Heart right ventricle (tissue), 16 donors: ENCODE measurements around the gene PER1. TPM values are rescaled to one million over a fixed set of nuclear protein-coding genes. Genes with fewer than 3 reads are reported as not detected.

ENCODE experiments used
- ATAC-seq, 8 donors: fragments of 200-7000 bp; cut with Tn5 transposase; one replicate each; pipeline ENCODE4 v1.9.1; 2020; ENCODE audit warnings: mild to moderate bottlenecking in 8 of 8, moderate library complexity in 8 of 8, moderate number of reproducible peaks in 1 of 8
- DNase-seq, 2 donors: peaks; one replicate each; pipeline ENCODE4 v3.0.0-alpha.2; 2020
- H3K27ac ChIP-seq, 10 donors: fragments of 200-600 bp; sonication (generic) in 2 of 10; one replicate each; pipeline versions ENCODE4 v1.5.0 to v1.8.0; 2020 to 2022; ENCODE audit warnings: mild to moderate bottlenecking in 3 of 10
- H3K27me3 ChIP-seq, 7 donors: fragments of 200-600 bp; one replicate each; pipeline ENCODE4 v1.8.0; 2021 to 2022; ENCODE audit warnings: mild to moderate bottlenecking in 2 of 7
- H3K36me3 ChIP-seq, 9 donors: fragments of 200-600 bp; sonication (generic) in 1 of 9; one replicate each; pipeline versions ENCODE4 v1.5.0 to v1.8.0; 2020 to 2022; ENCODE audit warnings: mild to moderate bottlenecking in 2 of 9
- H3K4me1 ChIP-seq, 9 donors: fragments of 200-600 bp; sonication (generic) in 1 of 9; one replicate each; pipeline versions ENCODE4 v1.5.0 to v1.8.0; 2020 to 2022; ENCODE audit warnings: mild to moderate bottlenecking in 4 of 9
- H3K4me3 ChIP-seq, 10 donors: fragments of 200-600 bp; sonication (generic) in 2 of 10; one replicate each; pipeline versions ENCODE4 v1.5.0 to v1.8.0; 2020 to 2022; ENCODE audit warnings: mild to moderate bottlenecking in 7 of 10, moderate library complexity in 2 of 10
- H3K9me3 ChIP-seq, 11 donors: fragments of 200-600 bp in 10 of 11; sonication (generic) in 2 of 11; one replicate each; pipeline versions ENCODE4 v1.5.0 to v1.8.0; 2013 to 2022; ENCODE audit warnings: mild to moderate bottlenecking in 2 of 11, control low read depth in 1 of 11, moderate library complexity in 1 of 11
- WGBS, 2 donors: extraction: QIAGEN DNeasy Blood & Tissue Kit; methylation state at CpG; one replicate each; pipeline ENCODE4 v1.1.7; 2013; ENCODE audit warnings: inconsistent platforms in 1 of 2; 5-methylcytosine and 5-hydroxymethylcytosine counted together
- intact Hi-C, 10 donors: fragments of 100-400 bp; cut with DNase I; formaldehyde crosslinking; loops; one replicate each; pipeline versions ENCODE4 v1.11.1 to v1.14.2; 2022
- polyA plus RNA-seq, 2 donors: library from polyadenylated mRNA; stranded (reverse); fragments of 200-250 nt; gene quantifications; one replicate each; pipeline ENCODE4 v1.2.3, GENCODE V29; 2013
- total RNA-seq, 10 donors: library from RNA; stranded (reverse); fragmentation: NEBNext Ultra II Directional in 3 of 10; extraction: Animal tissue kit (Norgen Biotek cat#: 25700) in 3 of 10; gene quantifications; one replicate each; pipeline versions ENCODE4 v1.2.1 to v1.2.4, GENCODE V29; 2021 to 2023
- TF ChIP-seq, protein P1 (sequence below), 9 donors: fragments of 200-600 bp; sonication (generic) in 2 of 9; IDR thresholded peaks; one replicate each; pipeline versions ENCODE4 v1.5.0 to v1.8.0; 2021 to 2022; ENCODE audit warnings: antibody characterized with exemption in 9 of 9, mild to moderate bottlenecking in 5 of 9, moderate library complexity in 1 of 9
- donor health status: Arrhythmogenic right ventricular cardiomyopathy.
- donor health status: ischemic (EF 13 %, LVEDD 7.1; RV severe dilation, severe dysfunction).
- donor health status: healthy with polysubstance abuse.
- donor health status: DM: no; HTN: yes; CAD: no.
- donor health status: DM: no; HTN: no; CAD: no.
- donor health status: ischemic (EF 25% LVEDD 6.9; RV normal size, moderate dysfunction).
- donor health status: ischemic (EF 25% LVEDD 5.7; RV mildly dilated, moderate dysfunction).
- donor health status: healthy.
- donor health status: DM: yes; HTN: yes; CAD: no.
- donor health status: Ischemic cardiomyopathy.
- donor health status: ischemic (EF 35%, LVEDD 5.7; RV mildly dilated, moderate dysfunction).
- donor health status: nonischemic (EF 11% LVEDD 7.7; RV severe dilation, severe dysfunction).
- donor health status: DM: yes; HTN: yes; CAD: no.
- donor health status: PGD.
- donor health status: ischemic (EF 29% LVEDD 5.4; RV normal size, mild dysfunction).
- donor health status: nonischemic (EF 23%, LVEDD 6.1; RV moderate dilation, normal function).

Gene PER1
- total and polyA plus RNA-seq, 12 donors, result 37.4 to 154 (median 115) TPM

DNA sequence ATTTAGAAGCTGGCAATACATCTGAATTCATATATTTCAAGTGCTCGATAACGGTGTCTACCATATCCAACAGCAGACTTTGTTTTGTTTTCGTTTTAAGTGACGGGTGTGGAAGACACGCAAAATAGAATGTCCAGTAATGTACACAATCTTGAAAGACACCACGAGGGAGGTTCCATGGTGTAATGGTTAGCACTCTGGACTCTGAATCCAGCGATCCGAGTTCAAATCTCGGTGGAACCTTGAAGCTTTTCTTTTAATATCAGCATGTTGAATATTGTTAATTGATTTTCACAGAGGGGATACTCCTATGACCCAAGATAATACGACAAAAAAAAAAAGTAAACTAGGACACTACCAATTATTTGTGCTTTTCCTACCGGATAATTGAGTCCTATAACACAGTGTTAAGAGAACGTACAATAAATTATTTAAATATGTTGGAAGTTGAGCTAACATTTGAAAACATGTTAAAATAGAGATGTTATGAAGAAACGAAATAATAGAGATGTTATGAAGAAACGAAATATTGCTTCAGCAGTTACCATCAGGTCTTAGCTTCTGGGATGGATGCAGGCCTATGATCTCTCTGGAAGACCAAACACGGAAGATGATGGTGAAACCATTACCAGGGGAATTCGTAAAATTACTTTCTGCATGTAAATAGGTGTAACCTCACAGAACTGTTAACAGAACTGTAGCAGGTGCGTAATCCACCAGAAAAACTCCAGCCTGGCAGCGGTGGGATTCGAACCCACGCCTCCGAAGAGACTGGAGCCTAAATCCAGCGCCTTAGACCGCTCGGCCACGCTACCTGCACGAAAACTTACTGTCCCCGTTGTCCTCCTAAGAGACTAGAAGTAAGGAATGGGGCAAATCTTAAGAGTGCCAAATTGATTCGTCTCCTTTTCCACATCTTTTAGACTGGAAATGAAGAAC lies 32.4 kb downstream of the PER1 start:
- peak overlapping the region; percentile 33 to 85 (median 67) for H3K27ac ChIP-seq
- peak; percentile 75 to 80 for DNase-seq
- peak overlapping the region; percentile 36 to 91 (median 64) for H3K4me3 ChIP-seq
- TF ChIP-seq, protein P1, sequence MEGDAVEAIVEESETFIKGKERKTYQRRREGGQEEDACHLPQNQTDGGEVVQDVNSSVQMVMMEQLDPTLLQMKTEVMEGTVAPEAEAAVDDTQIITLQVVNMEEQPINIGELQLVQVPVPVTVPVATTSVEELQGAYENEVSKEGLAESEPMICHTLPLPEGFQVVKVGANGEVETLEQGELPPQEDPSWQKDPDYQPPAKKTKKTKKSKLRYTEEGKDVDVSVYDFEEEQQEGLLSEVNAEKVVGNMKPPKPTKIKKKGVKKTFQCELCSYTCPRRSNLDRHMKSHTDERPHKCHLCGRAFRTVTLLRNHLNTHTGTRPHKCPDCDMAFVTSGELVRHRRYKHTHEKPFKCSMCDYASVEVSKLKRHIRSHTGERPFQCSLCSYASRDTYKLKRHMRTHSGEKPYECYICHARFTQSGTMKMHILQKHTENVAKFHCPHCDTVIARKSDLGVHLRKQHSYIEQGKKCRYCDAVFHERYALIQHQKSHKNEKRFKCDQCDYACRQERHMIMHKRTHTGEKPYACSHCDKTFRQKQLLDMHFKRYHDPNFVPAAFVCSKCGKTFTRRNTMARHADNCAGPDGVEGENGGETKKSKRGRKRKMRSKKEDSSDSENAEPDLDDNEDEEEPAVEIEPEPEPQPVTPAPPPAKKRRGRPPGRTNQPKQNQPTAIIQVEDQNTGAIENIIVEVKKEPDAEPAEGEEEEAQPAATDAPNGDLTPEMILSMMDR (IDR thresholded peaks at IDR 0.05), result no peak
- no peaks in the 10 kb centered on the region for H3K36me3 ChIP-seq
- WGBS, 2 donors, result 0 to 1% methylated on average over 28 of the region's 28 CpGs
- H3K27me3 ChIP-seq, result peaks cover 0 to 79% (median 38%) of the 10 kb centered on the region in 7 donors
- H3K9me3 ChIP-seq, result no peaks in the 10 kb centered on the region
- peaks cover 25 to 77% (median 63%) of the 10 kb centered on the region in 9 donors for H3K4me1 ChIP-seq
- ATAC-seq, result peak; percentile 43 to 85 (median 76)
- intact Hi-C loops, result loop anchor here (1.0 to 10.0 kb wide), 16 partner anchors 25 to 177 kb away; partner anchors contain the start of genes VAMP2 (in 2 of the 10) and SLC25A35 (in 1 of the 10)

DNA sequence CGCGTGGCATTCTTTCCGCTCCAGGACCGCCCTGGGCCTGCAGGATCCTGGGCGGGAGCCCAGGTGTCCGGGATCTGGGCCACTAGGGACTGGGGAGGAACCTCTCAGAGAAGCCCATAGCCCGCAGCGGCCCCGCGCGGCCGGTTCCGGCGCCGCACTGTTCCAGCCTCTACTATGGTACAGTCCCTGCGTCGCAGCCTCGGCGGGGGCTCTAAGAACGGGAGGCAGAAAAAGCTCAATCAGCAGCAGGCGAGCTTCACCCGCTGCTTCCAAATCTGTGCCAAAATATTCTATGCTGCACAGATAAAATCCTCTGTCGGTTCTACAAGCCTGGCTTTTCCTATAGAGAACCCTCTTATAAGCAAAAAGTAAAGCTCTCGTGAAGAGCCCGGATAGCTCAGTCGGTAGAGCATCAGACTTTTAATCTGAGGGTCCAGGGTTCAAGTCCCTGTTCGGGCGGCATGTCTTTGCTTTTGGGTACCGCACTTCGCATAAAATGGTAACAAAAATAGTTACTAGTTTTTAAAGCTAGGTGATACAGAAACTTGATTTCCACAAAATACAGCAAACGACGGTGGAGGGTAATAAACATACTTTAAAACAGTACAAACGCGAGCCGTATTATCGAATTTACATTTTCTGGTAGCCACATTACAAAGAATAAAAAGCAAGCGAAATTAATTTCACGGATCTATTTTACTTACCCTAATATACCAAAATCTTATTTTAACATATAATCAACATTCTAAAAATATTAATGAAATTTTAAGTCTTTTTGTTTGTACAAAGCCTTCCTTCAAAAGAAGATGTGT lies 33.2 kb downstream of the PER1 start:
- ATAC-seq (peak; percentile 75 to 89 (median 86)), DNase-seq (peak; percentile 89 to 91)
- H3K27me3 ChIP-seq, result peaks cover 0 to 78% (median 42%) of the 10 kb centered on the region in 7 donors
- no peaks in the 10 kb centered on the region for H3K9me3 ChIP-seq
- TF ChIP-seq, protein P1 (IDR thresholded peaks at IDR 0.05), result peak; percentile 74 to 97 (median 89)
- no peaks in the 10 kb centered on the region for H3K36me3 ChIP-seq
- intact Hi-C loops, result loop anchor here in 6 of 10 donors (1.0 to 5.0 kb wide), 10 partner anchors 24 to 178 kb away; partner anchors contain the start of gene SLC25A35 (in 1 of the 6)
- WGBS, 2 donors, result 1% methylated on average over 38 of the region's 38 CpGs
- peak overlapping the region; percentile 36 to 91 (median 64) for H3K4me3 ChIP-seq
- H3K4me1 ChIP-seq, result peaks cover 22 to 69% (median 55%) of the 10 kb centered on the region in 9 donors
- H3K27ac ChIP-seq, result peak overlapping the region; percentile 33 to 85 (median 71)

GRCh38 chr17:8117980-8118768 lies 34.0 kb downstream of the PER1 start, which contains the start of gene ALOXE3:
ALOXE3 (minus strand) TSS chr17:8118514; CDS start chr17:8117990, 524 bp downstream.
- peak within 1 kb of the TSS; percentile 33 to 85 (median 71) for H3K27ac ChIP-seq
- ATAC-seq (peak in 2 of 8 donors; percentile 0 to 1), DNase-seq (peak in 1 of 2 donors; percentile 28)
- H3K4me3 ChIP-seq, result peak within 1 kb of the TSS; percentile 36 to 91 (median 64)
- H3K36me3 ChIP-seq, result no peaks in the 10 kb centered on the region
- H3K27me3 ChIP-seq, result peaks cover 0 to 78% (median 42%) of the 10 kb centered on the region in 7 donors
- intact Hi-C loops, result loop anchor here in 4 of 10 donors (2.0 to 5.0 kb wide), 7 partner anchors 23 to 179 kb away; partner anchors contain the start of gene SLC25A35 (in 1 of the 4)
- no peaks in the 10 kb centered on the region for H3K9me3 ChIP-seq
- 0 to 1% methylated on average over 32 to 33 of the region's 33 CpGs for WGBS, 2 donors
- TF ChIP-seq, protein P1 (IDR thresholded peaks at IDR 0.05), result no peak
- H3K4me1 ChIP-seq, result peaks cover 18 to 61% (median 47%) of the 10 kb centered on the region in 9 donors
